K562 treated with DMSO at 1 percent for 12 hours (cell line): ENCODE results near the gene ALDOB. TPM values are rescaled to one million over a fixed set of nuclear protein-coding genes. Genes with fewer than 3 reads are reported as not detected.

ENCODE experiments used
- total RNA-seq: library from RNA; unstranded; fragments of 300-600 nt; gene quantifications from 2 replicates; pipeline ENCODE4 v1.2.3, GENCODE V29; 2022; ENCODE audit not compliant: insufficient read depth

The ALDOB gene
- total RNA-seq, result not detected in 2 replicates

GRCh38 chr9:101435601-101436079 lies at the start of gene ALDOB:
Gene ALDOB (minus strand): TSS chr9:101435774. CDS start chr9:101430887, 4,887 bp downstream.

DNA sequence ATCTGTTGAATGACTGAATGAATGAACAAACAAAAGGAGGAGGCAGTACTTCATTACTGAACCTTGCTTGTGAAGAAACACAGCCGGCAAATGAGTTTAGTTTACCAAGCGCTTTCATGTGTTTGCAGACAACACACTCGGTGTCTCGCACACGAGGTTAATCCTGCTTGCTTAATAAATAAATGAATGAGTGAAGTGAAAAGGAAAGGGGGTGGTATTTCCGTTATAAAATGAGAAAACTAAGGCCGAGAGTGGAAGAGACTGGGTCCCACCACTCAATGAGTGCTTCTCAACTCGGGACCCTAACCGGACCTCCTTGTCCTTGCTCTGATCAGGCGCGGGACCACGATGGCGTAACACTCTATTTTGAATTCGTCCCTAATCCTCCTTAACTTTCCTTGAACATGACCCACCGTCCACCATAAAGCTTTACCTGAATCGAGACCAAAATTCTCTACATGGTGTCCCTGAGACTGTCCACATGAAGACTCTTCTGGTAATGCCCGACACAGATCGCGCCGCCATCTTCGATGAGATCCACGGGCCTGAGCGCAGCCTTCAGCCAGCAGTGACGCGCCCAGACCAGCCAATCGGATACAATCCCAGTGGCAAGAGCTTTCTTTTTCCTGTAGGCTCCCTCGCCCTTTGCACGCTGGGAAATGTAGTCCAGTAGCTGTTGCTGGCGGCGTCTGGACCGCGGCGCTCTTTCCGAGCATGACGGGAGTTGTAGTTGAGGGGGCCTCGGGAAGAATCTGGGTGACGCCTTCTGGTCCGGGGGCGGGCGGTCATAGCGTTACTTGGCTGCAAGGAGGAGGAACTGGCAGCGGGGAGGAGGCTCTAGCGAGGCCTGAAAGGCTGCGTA lies 37.3 kb downstream of the ALDOB start, which contains the start of the genes MRPL50 and ZNF189:
MRPL50 (minus strand) TSS at position 551 of the 862 bp plus-strand sequence; CDS start at position 525, 26 bp downstream.
ZNF189 (plus strand) TSS at position 784 of the 862 bp plus-strand sequence. CDS start 306 bp downstream, outside the sequence.

GRCh38 chr9:101384873-101385536 lies 50.6 kb downstream of the ALDOB start, which contains the start of gene BAAT:
Gene BAAT (minus strand): TSS chr9:101385006. CDS start chr9:101371404, 13,602 bp downstream.

Other genes with a start within 250 kb of the ALDOB start
- gene BAAT, start 50.8 kb downstream of the ALDOB start, total RNA-seq, result 0.36 TPM in 1 of 2 replicates, not detected in the other
- 5.0 and 8.1 TPM in 2 replicates for gene MRPL50, start 37.2 kb downstream of the ALDOB start, total RNA-seq
- gene ZNF189, start 36.9 kb downstream of the ALDOB start, total RNA-seq, result 2.3 and 5.9 TPM in 2 replicates
- 11.6 and 28.5 TPM in 2 replicates for gene RNF20, start 98.1 kb upstream of the ALDOB start, total RNA-seq
- gene PPP3R2, start 159.2 kb upstream of the ALDOB start, total RNA-seq, result not detected in 2 replicates